NCI-H1417 treated with DMSO at 0.1 percent for 48 hours (cell line): ENCODE results near the gene ZNF239.
"Not testable (repeated sequence)": the region's sequence is repeated elsewhere in the genome, so short reads cannot be mapped to it uniquely, and the experiment has no call there.

ENCODE experiments used
- DNase-seq: peaks from one replicate; lab custom pipeline; 2025; lab: John Stamatoyannopoulos, UW

ZNF239 gene

DNA sequence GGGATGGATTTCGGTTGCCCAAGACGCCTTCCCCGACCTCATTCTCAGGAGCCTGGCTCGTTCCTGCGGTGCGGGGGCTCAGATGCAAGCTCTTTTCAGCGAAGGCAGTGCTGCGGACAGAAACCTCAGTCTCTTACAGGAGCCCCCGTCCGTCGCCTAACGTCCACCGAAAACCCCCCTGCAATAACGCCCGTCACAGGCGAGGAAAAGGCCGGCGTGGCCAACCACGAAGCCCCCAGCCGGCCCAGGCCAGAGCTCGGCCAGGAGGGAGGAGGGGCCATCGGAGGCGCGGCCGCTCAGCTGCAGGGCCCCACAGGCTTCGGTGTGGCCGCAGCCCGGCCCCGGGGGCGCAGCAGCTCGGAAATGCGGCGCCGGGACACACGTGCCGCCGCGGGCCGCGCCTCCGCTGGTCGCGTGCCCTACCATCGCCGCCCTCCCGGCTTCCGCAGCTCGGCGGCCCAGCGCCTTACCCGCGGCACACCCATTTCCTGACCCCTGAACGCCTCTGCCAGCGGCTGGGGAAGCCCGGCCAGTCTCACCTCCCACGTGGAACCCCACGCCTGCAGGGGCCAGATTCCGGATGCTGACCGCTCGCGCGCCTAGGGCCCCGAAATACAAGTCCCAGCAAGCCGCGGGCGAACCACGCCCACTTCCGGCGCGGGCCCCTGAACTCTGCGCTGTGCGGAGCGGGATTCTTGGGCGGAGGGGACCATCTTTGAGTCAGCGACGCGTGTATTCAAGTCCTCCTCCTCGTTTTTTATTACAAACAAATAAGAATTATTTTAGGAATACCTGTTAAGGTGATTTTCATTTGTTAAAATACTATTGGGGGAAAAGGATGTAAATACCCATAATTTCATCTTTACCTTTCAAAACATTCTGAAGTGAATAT, at the start of gene ZNF239:
Gene ZNF239, minus strand, starts transcription at position 616 of the 892 bp plus-strand sequence. CDS start 16,537 bp downstream, outside the sequence.
- DNase-seq = no peak

DNA sequence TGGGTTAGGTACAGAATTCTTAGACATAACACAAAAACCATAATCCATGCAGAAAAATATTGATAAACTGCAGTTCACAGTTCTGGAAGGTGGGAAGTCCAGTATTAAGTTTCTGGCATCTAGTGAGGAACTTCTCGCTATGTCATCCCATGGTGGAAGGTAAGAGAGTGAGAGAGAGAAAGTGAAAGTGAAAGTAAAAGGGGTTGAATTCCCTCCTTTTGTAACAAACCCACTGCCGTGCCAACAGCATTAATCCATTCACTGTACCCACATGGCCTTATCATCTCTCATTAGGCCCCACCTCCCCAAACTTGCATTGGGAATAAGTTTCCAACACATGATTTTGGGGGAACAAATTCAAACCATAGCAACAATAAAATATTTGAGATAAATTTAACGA, 48.9 kb upstream of the ZNF239 start:
- DNase-seq = no peak

DNA sequence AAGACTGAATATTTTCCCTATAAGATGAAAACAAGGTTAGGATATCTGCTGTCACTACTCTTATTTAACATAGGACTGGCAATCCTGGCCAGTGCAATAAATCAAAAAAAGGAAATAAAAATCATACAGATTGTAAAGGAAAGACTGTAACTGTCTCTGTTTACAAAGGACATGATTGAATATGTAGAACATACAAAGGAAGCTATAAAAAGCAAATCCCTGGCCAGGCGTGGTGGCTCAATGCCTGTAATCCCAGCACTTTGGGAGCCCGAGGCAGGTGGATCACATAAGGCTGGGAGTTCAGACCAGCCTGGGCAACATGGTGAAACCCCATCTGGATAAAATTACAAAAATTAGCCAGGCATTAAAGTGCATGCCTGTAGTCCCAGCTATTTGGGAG, 47.6 kb upstream of the ZNF239 start:
- DNase-seq = no peak

DNA sequence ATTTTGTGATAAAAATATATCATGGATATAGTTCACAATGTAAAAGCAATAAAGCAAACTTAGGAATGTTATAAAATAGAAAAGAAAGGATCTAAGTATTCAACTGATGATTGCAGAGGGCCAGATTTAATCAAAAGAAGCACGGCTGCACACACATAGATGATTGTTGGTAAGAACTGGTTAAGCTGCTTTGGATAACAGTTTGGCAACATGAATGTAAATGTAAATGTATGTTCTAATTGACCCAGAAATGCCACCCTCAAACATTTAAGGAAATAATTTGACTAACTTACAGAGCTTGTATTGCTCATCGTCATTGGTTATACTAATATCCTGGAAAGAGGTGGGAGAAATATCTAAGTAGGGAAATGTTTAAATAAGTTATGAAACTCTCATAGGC, 45.0 kb upstream of the ZNF239 start:
- no peak for DNase-seq

DNA sequence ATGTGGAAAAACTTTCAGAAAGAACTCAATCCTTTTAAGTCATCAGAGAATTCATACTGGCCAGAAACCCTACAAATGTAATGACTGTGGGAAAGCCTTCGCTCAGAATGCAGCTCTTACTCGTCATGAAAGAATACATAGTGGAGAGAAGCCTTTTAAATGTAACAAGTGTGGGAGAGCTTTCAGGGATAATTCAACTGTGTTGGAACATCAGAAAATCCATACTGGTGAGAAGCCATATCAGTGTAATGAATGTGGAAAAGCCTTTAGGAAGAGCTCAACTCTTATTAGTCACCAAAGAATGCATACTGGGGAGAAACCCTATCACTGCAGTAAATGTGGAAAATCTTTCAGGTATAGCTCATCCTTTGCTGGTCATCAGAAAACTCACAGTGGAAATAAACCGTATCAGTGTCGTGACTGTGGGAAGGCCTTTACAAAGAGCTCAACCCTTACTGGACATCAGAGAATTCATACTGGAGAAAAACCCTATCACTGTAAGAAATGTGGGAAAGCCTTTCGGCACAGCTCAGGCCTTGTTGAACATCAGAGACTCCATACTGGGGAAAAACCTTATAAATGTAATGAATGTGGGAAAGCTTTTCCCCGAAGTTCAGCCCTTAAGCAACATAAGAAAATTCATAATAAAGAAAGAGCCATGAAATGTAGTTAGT, 42.4 kb upstream of the ZNF239 start:
- DNase-seq = no peak

DNA sequence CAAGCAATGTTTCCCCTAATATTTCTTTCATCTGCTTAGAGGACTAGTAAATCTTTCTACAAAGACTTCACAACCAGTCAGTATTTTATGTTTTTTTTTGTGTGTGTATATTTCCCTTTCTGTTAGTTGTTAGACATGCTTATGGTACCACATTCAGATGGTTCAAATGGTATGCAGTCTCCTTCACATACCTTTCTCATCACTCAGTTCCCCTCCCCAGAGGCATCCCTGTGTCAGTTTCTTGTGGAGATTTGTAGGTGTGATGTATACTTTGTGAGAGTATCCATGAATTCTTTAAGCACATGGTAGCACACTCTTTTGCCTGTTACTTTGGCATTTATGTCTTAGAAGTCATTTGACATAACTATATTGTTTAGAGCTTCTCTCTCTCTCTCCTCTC, 36.2 kb upstream of the ZNF239 start:
- no peak for DNase-seq

DNA sequence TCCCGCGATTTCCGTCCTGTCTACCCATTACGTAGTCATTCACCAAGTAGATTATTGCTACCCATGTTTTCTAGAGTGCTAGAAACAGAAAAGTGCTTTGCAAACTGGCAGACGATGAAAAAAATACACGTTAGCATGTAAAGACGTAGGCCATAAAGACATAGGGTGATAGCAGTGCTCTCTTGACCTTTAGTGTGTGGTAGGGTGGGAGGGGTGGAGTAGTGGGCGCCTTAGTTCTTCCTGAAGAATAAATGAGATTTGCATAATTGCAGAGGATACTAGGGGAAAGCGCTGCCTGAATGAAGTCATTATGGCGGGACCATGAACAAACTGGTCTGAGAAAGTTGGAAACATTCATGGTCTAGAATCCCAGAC, 32.8 kb upstream of the ZNF239 start:
- no peak for DNase-seq

DNA sequence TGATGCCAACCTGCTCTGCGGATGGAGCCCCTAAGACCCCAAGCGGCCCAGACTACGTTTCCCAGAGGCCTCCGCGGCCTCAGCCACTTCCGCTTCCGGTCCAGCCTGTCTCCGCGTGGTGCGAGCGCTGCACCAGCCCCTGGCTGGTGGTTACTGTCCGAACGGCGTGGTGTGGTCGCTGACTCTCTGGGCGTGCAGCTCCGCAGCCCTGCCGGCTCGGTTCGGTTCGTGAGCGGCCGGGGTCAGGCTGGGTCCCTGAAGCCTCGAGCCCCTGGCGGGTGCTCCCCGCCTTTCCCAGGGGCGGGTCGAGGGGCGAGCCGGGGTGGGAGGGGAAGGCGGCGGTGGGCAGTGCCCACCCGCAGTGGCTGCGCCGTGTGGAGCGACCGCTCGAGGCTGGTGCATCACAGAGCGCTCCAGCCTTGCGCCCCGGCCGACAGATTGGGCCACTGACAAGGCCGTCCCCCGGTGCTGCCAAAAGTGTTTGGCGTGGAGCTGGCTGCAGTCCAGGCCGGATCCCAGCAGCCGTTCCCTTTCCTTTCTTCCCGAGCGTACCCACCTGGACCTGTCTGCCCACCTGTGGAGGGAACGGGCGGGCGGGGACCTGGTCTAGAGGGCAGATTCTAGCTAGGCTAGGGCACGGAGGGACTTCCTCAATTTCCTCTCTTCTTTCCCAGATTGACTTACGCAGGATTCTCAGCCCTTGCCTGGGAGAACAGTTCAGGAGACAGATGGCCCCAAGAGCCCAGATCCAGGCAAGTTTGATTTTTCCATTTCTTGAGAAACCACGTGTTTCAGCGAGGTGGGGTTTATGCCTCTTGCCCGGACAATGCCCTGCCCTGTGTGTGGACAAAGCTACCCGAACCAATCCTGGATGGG, 32.1 kb upstream of the ZNF239 start, which contains the start of gene ZNF485:
Gene ZNF485, plus strand, starts transcription at position 116 of the 876 bp plus-strand sequence. Its CDS starts 613 bp downstream, at position 729.
- DNase-seq = no peak

DNA sequence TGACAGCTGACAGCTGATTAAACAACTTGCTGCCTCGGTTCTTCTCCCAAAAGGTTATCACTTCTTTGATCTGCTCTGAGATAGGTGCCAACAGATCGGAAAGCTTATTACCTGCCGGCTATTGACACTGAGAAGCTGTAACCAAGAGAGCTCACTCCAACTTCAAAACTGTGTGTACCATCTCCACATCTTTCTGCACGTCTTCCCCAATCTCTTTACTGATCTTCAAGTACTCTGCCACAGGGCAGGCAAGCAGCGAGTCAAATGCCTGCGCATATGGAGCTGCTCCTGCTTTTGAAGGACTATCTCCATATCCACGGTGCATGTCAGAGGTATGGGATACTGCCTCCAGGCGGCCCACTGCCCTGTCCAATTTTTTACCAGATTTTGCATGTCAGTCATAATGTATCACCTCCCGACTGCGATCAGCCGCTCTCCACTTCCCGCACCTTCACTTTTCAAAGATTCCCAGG, 31.5 kb upstream of the ZNF239 start:
- no peak for DNase-seq

DNA sequence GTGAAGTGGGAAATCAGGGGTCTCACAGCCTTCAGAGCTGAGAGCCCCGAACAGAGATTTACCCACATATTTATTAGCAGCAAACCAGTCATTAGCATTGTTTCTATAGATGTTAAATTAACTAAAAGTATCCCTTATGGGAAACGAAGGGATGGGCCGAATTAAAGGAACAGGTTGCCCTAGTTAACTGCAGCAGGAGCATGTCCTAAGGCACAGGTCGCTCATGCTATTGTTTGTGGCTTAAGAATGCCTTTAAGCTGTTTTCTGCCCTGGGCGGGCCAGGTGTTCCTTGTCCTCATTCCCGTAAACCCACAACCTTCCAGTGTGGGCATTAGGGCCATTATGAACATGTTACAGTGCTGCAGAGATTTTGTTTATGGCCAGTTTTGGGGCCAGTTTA, 27.2 kb upstream of the ZNF239 start:
- DNase-seq = not testable (repeated sequence)

DNA sequence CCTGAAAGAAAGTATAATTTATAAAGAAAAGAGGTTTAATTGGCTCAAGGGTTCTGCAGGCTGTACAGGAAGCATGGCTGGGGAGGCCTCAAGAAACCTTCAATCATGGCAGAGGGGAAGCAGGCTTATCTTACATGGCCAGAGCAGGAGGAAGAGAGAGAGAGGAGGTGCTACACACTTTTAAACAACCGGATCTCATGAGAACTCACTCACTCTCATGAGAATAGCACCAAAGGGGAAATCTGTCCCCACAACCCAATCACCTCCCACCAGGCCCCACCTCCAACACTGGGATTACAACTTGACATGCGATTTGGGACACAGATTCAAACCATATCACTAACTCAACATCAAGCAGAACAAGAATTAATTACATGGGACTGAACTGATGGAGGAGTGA, 24.9 kb upstream of the ZNF239 start:
- DNase-seq = no peak

DNA sequence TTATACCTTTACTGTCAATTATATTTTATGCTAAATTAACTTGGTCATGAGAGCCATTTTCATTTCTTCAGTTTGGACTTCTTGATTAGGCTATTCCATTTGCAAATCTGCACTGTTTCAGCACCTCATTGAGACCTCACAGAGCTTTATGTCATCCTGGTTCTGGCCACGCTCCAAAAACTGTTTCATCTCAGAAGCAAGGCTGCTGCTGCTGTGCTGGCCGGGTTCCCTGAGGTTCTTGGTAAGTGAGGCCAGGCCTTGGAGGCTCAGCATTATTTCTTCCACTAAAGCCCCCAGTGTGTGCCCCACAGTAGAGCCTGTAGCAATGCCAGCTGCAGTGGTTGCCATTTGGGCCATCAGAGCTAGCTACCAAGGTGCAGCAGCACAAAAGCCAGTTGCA, 24.0 kb upstream of the ZNF239 start:
- DNase-seq = no peak

DNA sequence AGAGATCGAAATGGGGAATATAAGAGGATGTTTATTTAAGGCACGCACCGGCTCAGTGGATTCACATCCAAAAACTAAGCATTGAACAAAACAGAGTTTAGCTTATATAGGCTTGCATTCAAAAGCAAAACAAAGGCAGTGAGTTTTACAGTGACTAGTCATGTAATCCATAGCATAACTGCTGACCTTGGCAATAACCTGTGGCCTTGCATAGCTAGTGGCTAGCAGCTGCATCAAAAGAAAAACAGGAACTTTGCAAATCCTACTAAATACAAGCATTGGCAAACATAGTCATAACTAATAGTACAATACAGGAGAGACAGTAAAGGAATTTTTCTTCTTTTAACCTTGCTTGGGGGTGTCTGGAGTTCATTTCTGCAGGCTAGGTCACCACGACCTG, 22.1 kb upstream of the ZNF239 start:
- no peak for DNase-seq

DNA sequence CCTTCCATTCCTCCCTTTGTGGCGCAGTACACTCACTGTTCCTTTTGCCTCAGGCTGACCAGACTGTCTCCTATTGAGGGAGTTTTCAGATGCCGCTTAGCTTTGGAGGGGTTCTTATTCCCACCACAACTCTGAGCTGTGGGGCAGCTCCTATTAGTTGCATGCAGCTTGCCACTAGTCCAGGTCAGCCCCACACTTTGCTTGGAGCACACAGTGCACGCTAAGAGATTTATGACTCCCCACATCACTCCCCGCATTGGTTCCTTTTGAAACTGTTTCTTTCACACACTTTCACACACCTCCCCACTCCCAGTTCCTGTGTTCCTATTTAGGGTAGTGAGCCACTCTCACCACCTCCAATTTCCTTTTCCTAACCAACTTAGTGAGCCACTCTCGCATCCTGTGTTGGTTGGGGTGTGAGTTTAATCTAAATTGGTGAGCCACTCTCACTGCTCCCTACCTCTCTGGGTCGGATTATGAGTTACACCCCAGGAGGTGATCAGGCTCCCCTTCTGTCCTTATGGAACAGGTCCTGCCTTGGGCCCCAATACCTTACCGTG, 21.4 kb upstream of the ZNF239 start:
- no peak for DNase-seq

DNA sequence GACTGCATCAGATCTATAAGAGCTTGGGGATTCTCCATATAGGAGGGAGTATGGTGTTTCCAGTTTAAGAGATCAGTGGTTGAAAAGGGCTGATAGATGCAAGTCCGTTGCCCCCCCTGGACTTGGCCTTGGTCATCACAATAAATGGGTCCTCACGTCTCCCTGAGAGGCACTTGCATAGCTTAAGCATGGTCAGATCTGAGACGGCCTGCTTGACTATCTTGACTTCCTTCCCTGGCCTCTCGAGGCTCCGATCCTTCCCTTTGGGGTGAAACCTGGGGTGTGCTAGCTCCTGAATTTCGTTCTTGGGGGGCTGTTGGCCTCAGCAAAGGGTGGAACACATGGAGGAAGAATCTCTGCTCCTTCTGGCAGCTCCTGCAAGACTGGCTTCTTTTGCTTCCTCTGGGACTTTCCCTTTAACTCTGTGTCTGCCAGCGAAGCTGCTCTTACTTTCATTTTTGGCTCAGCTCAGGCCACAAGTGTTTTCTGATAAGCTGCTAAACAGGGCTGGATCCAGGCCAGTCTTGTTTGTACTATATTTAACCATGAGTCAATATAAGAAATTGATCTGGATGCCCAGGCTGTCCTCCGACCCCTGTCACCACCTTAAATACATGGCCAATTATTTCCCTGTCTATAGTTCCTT, 20.7 kb upstream of the ZNF239 start:
- no peak for DNase-seq

DNA sequence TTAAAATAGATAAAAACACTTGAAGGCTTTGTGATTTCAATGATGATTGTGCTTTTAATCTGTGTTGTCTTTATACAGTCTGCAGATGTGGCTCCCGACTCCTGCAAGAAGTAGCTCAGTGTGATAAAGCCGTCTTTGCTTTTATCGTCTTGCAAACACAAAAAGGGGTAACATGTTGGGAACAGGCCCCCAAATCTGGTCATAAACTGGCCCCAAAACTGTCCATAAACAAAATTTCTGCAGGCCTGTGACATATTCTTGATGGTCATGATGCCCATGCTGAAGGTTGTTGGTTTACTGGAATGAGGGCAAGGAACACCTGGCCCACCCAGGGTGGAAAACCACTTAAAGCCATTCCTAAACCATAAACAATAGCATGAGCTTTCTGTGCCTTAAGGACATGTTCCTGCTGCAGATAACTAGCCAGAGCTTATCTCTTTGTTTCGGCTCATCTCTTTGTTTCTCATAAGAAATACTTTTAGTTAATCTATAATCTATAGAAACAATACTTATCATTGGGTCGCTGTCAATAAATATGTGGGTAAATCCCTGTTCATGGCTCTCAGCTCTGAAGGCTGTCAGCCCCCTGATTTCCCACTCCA, 17.0 kb upstream of the ZNF239 start:
- DNase-seq = no peak

DNA sequence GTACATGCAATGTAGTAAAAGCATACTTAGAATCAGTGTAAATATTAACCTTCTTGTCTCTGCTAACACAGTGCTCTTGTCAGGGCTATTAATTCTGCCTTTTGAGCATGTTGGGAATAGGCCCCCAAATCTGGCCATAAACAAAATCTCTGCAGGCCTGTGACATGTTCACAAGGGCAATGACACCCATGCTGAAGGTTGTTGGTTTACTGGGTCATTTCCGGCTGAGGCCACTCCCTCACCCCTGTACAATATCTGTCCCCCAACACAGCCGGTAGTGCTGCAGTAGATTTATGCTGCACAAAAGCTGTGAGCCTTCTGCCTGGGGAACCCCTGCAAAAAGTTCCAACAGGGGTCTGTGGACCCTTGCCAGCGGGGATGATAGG, 12.3 kb upstream of the ZNF239 start:
- DNase-seq = not testable (repeated sequence)

DNA sequence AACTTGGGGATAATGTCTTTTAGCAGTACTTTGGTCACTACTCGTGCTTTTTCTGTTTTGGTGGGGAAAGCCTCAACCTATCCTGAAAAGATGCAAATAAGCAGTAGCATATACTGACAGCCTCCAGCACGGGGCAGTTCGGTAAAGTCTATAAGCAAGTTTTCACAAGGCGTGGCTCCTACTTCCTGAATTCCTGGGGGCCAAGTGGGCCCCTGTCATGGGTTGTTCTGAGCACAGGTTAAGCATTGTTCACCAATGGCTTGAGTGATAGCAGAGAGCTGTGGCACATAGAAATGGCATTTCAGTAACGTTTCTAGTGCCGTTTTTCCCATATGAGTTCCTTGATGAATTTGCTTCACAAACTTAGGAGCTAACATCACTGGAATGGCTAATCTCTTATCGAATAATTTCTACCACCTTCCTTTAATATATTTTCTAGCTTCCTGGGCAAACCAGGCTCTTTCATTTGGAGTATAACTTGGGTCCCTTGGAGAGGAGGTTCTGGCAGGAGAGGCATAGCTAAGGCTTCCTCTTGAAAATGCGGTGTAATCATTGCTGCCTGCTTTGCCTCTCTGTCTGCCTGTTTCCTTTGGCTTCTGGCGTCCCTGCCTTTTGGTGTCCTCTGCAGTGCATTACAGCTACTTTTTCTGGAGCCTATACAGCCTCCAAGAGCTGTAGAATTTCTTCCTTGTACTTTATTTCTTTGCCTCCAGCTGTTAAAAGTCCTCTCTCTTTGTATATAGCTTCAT, 11.7 kb upstream of the ZNF239 start:
- DNase-seq = no peak

DNA sequence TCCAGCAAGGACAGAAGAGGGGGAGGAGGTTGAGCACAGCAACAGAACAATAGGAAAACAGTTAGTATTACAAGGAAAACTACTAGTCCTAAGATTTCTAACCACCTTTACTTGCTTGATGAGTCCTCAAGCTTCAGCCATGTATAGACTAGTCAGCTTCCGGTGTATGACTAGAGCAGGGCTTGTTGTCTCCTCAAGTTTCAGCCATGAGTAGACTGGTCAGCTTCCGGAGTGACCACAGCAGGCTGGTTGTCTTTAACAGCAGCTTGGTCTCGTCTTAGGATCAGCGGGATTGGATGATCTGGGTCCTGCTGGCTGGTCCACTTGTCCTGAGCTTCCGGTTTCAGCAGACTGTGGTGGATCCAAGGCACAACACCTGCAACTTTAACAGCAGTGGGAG, 10.6 kb upstream of the ZNF239 start:
- no peak for DNase-seq

DNA sequence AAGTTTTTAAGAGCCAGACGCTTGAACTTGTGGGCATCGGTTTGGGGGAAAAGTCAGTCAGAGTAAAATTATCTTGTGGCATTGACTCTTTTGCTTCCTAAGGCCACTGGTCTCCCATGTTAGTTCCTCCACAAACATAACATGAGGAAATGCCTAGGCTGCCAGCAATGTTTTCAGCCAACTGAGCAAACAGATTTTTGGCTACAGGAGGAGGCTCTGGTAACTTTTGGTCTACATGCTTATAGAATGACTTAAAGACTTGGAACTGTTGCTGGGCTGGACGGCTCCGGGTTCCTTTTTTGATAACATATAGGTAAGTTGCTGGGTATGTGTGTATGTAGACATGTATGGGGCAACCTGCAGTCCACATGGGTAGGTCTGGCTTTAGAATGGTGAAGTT, 9.6 kb upstream of the ZNF239 start:
- no peak for DNase-seq
